ENCODE data around the gene MYBL2. TPM values are rescaled to one million over a fixed set of nuclear protein-coding genes. Genes with fewer than 3 reads are reported as not detected.
"Not testable (repeated sequence)": the region's sequence is repeated elsewhere in the genome, so short reads cannot be mapped to it uniquely, and the experiment has no call there.

Gene MYBL2
- total RNA-seq, 1 experiment from 2014 or later, result 345 TPM

- H3K27me3 Mint-ChIP-seq (ENCODE audit: insufficient read depth, unreplicated experiment), result peaks cover 32% of the 10 kb centered on the region
- TF ChIP-seq CTCF (IDR thresholded peaks at IDR 0.05; ENCODE audit: insufficient read depth in 1 of 2, low read depth in 1 of 2, low read length in 1 of 2, severe bottlenecking in 1 of 2, unreplicated experiment in 1 of 2), result no peak
- ChIA-PET POLR2A (no interaction called here), CTCF (no interaction called here)
- no peak overlapping the region for H3K27ac Mint-ChIP-seq (ENCODE audit: unreplicated experiment)
- H3K4me3 Mint-ChIP-seq (ENCODE audit: unreplicated experiment), result no peak overlapping the region
- Histone ChIP-seq H3K27me3 (replicated peaks; ENCODE audit: control insufficient read depth, insufficient read depth, low read length) (peaks cover 2% of the 10 kb centered on the region), H3K4me1 (no peaks in the 10 kb centered on the region), H3K4me3 (ENCODE audit: low read depth, low read length) (no peak overlapping the region), H3K36me3 (ENCODE audit: control insufficient read depth, insufficient read depth, low read length) (no peaks in the 10 kb centered on the region), H3K9me3 (no peaks in the 10 kb centered on the region)
- no TSS peak for BruUV-seq (replicated peaks)
- no peaks in the 10 kb centered on the region for H3K4me1 Mint-ChIP-seq (ENCODE audit: low read depth, unreplicated experiment)
- no peaks in the 10 kb centered on the region for H3K9me3 Mint-ChIP-seq (ENCODE audit: unreplicated experiment)
- no peaks in the 10 kb centered on the region for H3K36me3 Mint-ChIP-seq (ENCODE audit: insufficient read depth, unreplicated experiment)
- no peak for DNase-seq
- intact Hi-C loops (cut with micrococcal nuclease; ENCODE audit: unreplicated experiment), result no loop called here
Observed at GRCh38 chr20:43752561-43753301, 85.8 kb downstream of the MYBL2 start.

DNA sequence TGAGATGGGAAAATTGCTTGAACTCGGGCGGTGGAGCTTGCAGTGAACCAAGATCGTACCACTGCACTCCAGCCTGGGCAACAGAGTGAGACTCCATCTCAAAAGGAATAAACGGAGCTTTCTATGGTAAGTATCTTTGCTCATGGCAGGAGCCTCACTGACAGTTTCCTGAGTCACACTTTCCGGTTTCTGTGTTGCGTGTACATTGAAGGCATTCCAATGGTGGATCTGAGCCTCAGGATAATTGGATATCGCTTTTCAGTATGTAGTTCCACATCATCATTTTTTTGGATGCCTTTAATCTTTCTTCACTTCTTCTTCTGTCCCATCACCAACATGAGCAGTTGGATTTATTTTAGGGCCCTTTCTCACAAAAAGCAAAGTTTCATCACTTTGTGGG, 88.5 kb downstream of the MYBL2 start:
- H3K9me3 Mint-ChIP-seq (ENCODE audit: unreplicated experiment), result no peaks in the 10 kb centered on the region
- POLR2A ChIA-PET, result no interaction called here
- Histone ChIP-seq H3K36me3 (ENCODE audit: control insufficient read depth, insufficient read depth, low read length) (no peaks in the 10 kb centered on the region), H3K4me3 (ENCODE audit: low read depth, low read length) (no peak overlapping the region), H3K27me3 (replicated peaks; ENCODE audit: control insufficient read depth, insufficient read depth, low read length) (peaks cover 2% of the 10 kb centered on the region), H3K9me3 (no peaks in the 10 kb centered on the region), H3K4me1 (no peaks in the 10 kb centered on the region)
- intact Hi-C loops (cut with micrococcal nuclease; ENCODE audit: unreplicated experiment), result no loop called here
- no TSS peak for BruUV-seq (replicated peaks)
- no peaks in the 10 kb centered on the region for H3K36me3 Mint-ChIP-seq (ENCODE audit: insufficient read depth, unreplicated experiment)
- no peaks in the 10 kb centered on the region for H3K4me1 Mint-ChIP-seq (ENCODE audit: low read depth, unreplicated experiment)
- H3K27me3 Mint-ChIP-seq (ENCODE audit: insufficient read depth, unreplicated experiment), result peaks cover 38% of the 10 kb centered on the region
- H3K27ac Mint-ChIP-seq (ENCODE audit: unreplicated experiment), result no peak overlapping the region
- H3K4me3 Mint-ChIP-seq (ENCODE audit: unreplicated experiment), result no peak overlapping the region
- DNase-seq, result no peak
- CTCF ChIA-PET, result no interaction called here
- TF ChIP-seq CTCF (IDR thresholded peaks at IDR 0.05; ENCODE audit: insufficient read depth in 1 of 2, low read depth in 1 of 2, low read length in 1 of 2, severe bottlenecking in 1 of 2, unreplicated experiment in 1 of 2), result no peak

- Histone ChIP-seq H3K36me3 (ENCODE audit: control insufficient read depth, insufficient read depth, low read length) (no peaks in the 10 kb centered on the region), H3K4me3 (ENCODE audit: low read depth, low read length) (no peak overlapping the region), H3K9me3 (no peaks in the 10 kb centered on the region), H3K4me1 (no peaks in the 10 kb centered on the region), H3K27me3 (replicated peaks; ENCODE audit: control insufficient read depth, insufficient read depth, low read length) (peaks cover under 1% of the 10 kb centered on the region)
- intact Hi-C loops (cut with micrococcal nuclease; ENCODE audit: unreplicated experiment), result no loop called here
- no peak for DNase-seq
- Mint-ChIP-seq H3K4me1 (ENCODE audit: low read depth, unreplicated experiment) (no peaks in the 10 kb centered on the region), H3K27ac (ENCODE audit: unreplicated experiment) (no peak overlapping the region), H3K27me3 (ENCODE audit: insufficient read depth, unreplicated experiment) (peaks cover 35% of the 10 kb centered on the region), H3K4me3 (ENCODE audit: unreplicated experiment) (no peak overlapping the region), H3K9me3 (ENCODE audit: unreplicated experiment) (no peaks in the 10 kb centered on the region), H3K36me3 (ENCODE audit: insufficient read depth, unreplicated experiment) (no peaks in the 10 kb centered on the region)
- no TSS peak for BruUV-seq (replicated peaks)
- ChIA-PET CTCF (no interaction called here), POLR2A (no interaction called here)
- TF ChIP-seq CTCF (IDR thresholded peaks at IDR 0.05; ENCODE audit: insufficient read depth in 1 of 2, low read depth in 1 of 2, low read length in 1 of 2, severe bottlenecking in 1 of 2, unreplicated experiment in 1 of 2), result no peak
Observed at GRCh38 chr20:43755851-43756250, 88.9 kb downstream of the MYBL2 start.

DNA sequence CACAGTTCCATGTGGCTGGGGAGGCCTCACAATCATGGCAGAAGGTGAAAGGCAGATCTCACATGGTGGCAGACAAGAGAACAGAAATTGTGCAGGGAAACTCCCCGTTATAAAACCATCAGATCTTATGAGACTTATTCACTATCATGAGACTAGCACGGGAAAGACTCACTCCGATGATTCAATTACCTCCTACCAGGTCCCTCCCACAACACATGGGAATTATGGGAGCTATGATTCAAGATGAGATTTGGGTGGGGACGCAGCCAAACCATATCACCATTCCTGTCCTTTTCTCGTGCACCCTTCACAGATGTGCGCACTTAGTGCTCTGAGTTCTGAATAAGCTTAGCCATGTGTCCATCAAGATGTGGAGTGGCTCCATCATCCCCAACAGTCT, 91.0 kb downstream of the MYBL2 start:
- not testable (repeated sequence) for DNase-seq

More for the DNA sequence above, 91.0 kb downstream of the MYBL2 start:
- H3K9me3 ChIP-seq; H3K27me3 ChIP-seq (replicated peaks; ENCODE audit: control insufficient read depth, insufficient read depth, low read length); BruUV-seq (replicated peaks); H3K36me3 Mint-ChIP-seq (ENCODE audit: insufficient read depth, unreplicated experiment); H3K36me3 ChIP-seq (ENCODE audit: control insufficient read depth, insufficient read depth, low read length); intact Hi-C loops (cut with micrococcal nuclease; ENCODE audit: unreplicated experiment); H3K4me3 ChIP-seq (ENCODE audit: low read depth, low read length); H3K27ac Mint-ChIP-seq (ENCODE audit: unreplicated experiment); H3K4me1 ChIP-seq; H3K4me3 Mint-ChIP-seq (ENCODE audit: unreplicated experiment); CTCF ChIA-PET; H3K9me3 Mint-ChIP-seq (ENCODE audit: unreplicated experiment); H3K4me1 Mint-ChIP-seq (ENCODE audit: low read depth, unreplicated experiment); POLR2A ChIA-PET: not testable (repeated sequence)
- peaks cover 33% of the 10 kb centered on the region for H3K27me3 Mint-ChIP-seq (ENCODE audit: insufficient read depth, unreplicated experiment)
